ENCODE data around the gene ARF1.

The ARF1 gene

DNA sequence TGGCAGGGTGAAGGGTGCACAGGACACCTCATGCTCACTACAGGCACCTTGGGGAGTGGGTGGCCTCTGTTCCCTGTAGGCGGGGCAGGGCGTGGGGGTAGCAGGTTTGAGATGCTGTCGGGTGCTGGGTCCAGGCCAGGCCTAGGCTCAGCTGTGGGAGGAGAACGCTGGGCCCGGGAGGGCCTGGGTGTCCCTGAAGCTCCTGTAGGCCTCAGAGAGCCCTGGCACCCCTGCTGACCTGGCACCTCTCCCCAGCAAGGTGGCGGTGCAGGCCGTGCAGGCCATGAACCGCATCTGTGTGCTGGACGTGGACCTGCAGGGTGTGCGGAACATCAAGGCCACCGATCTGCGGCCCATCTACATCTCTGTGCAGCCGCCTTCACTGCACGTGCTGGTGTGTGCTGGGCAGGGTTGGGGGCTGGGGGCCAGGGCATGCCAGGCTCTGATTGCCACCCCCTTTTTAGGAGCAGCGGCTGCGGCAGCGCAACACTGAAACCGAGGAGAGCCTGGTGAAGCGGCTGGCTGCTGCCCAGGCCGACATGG lies 64.7 kb downstream of the ARF1 start:
- H3K4me3 Mint-ChIP-seq: no peak overlapping the region
- peaks cover 3% of the 10 kb centered on the region for H3K27me3 Mint-ChIP-seq (ENCODE audit: low read depth, poor library complexity)
- H3K9me3 Mint-ChIP-seq: no peaks in the 10 kb centered on the region
- DNase-seq: no peak
- no peaks in the 10 kb centered on the region for H3K36me3 Mint-ChIP-seq (ENCODE audit: low read depth)
- TF ChIP-seq, protein P1, sequence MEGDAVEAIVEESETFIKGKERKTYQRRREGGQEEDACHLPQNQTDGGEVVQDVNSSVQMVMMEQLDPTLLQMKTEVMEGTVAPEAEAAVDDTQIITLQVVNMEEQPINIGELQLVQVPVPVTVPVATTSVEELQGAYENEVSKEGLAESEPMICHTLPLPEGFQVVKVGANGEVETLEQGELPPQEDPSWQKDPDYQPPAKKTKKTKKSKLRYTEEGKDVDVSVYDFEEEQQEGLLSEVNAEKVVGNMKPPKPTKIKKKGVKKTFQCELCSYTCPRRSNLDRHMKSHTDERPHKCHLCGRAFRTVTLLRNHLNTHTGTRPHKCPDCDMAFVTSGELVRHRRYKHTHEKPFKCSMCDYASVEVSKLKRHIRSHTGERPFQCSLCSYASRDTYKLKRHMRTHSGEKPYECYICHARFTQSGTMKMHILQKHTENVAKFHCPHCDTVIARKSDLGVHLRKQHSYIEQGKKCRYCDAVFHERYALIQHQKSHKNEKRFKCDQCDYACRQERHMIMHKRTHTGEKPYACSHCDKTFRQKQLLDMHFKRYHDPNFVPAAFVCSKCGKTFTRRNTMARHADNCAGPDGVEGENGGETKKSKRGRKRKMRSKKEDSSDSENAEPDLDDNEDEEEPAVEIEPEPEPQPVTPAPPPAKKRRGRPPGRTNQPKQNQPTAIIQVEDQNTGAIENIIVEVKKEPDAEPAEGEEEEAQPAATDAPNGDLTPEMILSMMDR (IDR thresholded peaks at IDR 0.05): no peak
- H3K4me1 Mint-ChIP-seq: peaks cover 20% of the 10 kb centered on the region
- no peak overlapping the region for H3K27ac Mint-ChIP-seq

DNA sequence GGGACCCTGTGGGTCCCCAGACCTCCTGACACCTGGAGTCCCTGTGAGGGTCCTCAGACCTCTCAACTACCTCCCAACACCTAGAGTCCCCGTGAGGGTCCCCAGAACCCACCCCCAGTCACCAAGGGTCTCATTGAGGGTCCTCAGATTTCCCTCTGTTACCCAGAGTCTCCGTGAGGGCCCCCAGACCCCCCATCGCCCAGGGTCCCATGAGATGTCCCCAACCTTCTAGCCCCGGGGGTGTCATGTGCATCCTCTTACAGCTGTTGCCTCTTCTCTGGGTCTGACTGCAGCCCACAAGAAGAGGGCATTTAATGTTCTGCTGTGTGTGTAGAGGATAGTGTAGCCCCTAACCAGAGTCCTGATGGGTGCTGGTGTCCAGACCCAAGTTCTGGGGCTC lies 65.3 kb downstream of the ARF1 start:
- peaks cover 23% of the 10 kb centered on the region for H3K4me1 Mint-ChIP-seq
- TF ChIP-seq, protein P1 (IDR thresholded peaks at IDR 0.05): no peak
- DNase-seq: no peak
- H3K27ac Mint-ChIP-seq: no peak overlapping the region
- H3K27me3 Mint-ChIP-seq (ENCODE audit: low read depth, poor library complexity): peaks cover 3% of the 10 kb centered on the region
- H3K36me3 Mint-ChIP-seq (ENCODE audit: low read depth): no peaks in the 10 kb centered on the region
- no peaks in the 10 kb centered on the region for H3K9me3 Mint-ChIP-seq
- no peak overlapping the region for H3K4me3 Mint-ChIP-seq

DNA sequence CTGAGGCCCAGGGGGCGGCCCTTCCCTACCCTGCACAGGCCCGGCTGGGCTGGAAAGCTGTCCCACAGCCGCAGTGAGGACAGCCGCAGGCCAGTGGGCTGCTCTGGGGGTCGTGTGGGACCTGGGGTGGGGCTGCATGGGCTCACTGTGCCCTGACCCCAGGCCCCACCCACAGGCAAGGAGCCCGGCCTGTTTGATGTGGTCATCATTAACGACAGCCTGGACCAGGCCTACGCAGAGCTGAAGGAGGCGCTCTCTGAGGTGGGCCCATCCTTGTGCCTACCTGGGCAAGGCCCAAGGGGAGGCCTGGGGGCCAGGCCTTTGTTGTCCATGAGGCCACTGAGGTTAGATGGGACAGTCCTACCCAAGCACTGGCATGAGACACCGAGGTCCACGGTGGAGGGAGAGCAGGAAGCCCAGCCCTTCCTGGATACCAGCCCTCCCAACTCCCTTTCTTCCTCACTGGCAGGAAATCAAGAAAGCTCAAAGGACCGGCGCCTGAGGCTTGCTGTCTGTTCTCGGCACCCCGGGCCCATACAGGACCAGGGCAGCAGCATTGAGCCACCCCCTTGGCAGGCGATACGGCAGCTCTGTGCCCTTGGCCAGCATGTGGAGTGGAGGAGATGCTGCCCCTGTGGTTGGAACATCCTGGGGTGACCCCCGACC lies 65.8 kb downstream of the ARF1 start:
- H3K4me1 Mint-ChIP-seq: peaks cover 23% of the 10 kb centered on the region
- no peaks in the 10 kb centered on the region for H3K9me3 Mint-ChIP-seq
- H3K36me3 Mint-ChIP-seq (ENCODE audit: low read depth): no peaks in the 10 kb centered on the region
- DNase-seq: no peak
- H3K4me3 Mint-ChIP-seq: no peak overlapping the region
- H3K27me3 Mint-ChIP-seq (ENCODE audit: low read depth, poor library complexity): peaks cover 1% of the 10 kb centered on the region
- H3K27ac Mint-ChIP-seq: no peak overlapping the region
- TF ChIP-seq, protein P1 (IDR thresholded peaks at IDR 0.05): no peak

Data from nephron progenitor cell (in vitro differentiated cells).